BLaER1 treated with 17β-estradiol and CSF1 and Interleukin-3, amounts not matched to agents 10 nM and 100 nM (cell line): ENCODE measurements around the gene ANKH.

Experiments
- H3K27ac ChIP-seq, 11 experiments: shearing (Covaris generic); formaldehyde crosslinking; 2 replicates each; pipeline ENCODE4 v1.8.1; 2022
- H3K27me3 ChIP-seq, 11 experiments: shearing (Covaris generic); formaldehyde crosslinking; 2 replicates each; pipeline ENCODE4 v1.8.1; 2022
- H3K36me3 ChIP-seq, 11 experiments: shearing (Covaris generic); formaldehyde crosslinking; 2 replicates each; pipeline ENCODE4 v1.8.1; 2022
- H3K4me1 ChIP-seq, 10 experiments: shearing (Covaris generic); formaldehyde crosslinking; 2 replicates each; pipeline ENCODE4 v1.8.1; 2022
- H3K4me2 ChIP-seq, 11 experiments: shearing (Covaris generic); formaldehyde crosslinking; 2 replicates each; pipeline ENCODE4 v1.8.1; 2022
- H3K4me3 ChIP-seq, 10 experiments: shearing (Covaris generic); formaldehyde crosslinking; 2 replicates each; pipeline ENCODE4 v1.8.1; 2022
- H3K9ac ChIP-seq, 11 experiments: shearing (Covaris generic); formaldehyde crosslinking; 2 replicates each; pipeline ENCODE4 v1.8.1; 2022
- H3K9me3 ChIP-seq, 11 experiments: shearing (Covaris generic); formaldehyde crosslinking; replicated peaks in 1 of 11; 2 replicates each; pipeline ENCODE4 v1.8.1; 2022
- H4K20me1 ChIP-seq, 11 experiments: shearing (Covaris generic); formaldehyde crosslinking; 2 replicates each; pipeline ENCODE4 v1.8.1; 2022
- Cebpa-rat ChIP-seq, 11 experiments: shearing (Covaris generic); IDR thresholded peaks; 2 replicates each; pipeline ENCODE4 v1.8.1; 2022

Gene ANKH

DNA sequence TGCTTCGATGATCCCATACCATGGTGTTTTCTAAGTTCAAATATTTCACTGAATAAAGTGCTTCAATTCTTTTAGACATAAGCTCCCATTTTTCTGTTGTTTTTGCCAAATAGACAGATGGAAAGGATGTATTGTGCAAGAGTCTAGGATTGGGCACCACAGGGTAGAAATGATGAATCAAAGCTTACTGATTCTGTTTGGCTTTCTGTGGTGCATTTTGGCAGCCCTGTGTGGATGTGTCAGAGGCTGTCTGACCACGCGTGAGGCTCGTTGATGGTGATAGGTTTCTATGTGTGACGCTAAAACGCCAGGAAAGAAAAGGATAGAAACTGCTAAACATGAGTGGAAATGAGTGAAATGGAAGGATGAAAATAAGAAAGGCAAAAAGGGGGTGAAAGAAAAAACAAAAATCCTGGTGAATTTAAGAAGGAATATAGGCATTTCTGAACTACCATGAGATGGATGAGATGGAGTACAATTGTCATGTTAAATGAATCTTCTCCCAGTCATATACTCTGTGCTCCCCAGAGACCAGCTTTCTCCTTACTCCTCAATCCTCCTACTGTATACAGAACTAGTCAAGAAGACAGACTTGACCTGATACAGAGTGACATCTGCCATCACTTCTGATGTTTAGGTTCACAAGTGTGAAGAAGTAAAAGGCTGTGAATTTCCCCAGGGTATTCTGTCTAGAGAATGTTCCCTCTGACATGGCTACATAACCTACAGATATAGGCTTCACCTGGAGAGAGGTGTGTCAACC, 54.4 kb downstream of the ANKH start:
- Histone ChIP-seq H3K27ac (peak overlapping the region in 6 of 11 experiments; percentile 24 to 45 (median 31); a peak in 8 of 22 replicates), H3K4me3 (0 out of 20 replicates have a peak overlapping the region, but pooled peaks of 1 of the 10 experiments have one; percentile 22), H3K9me3 (peaks cover 0 to 9% (median 0%) of the 10 kb centered on the region in 11 experiments; a peak in 5 of 22 replicates), H3K9ac (no peak overlapping the region), H3K27me3 (no peaks in the 10 kb centered on the region), H4K20me1 (peaks cover 0 to 29% (median 0%) of the 10 kb centered on the region in 11 experiments; a peak in 7 of 22 replicates), H3K36me3 (peaks cover 0 to 32% (median 10%) of the 10 kb centered on the region in 11 experiments; a peak in 16 of 22 replicates), H3K4me1 (peaks cover 45 to 97% (median 70%) of the 10 kb centered on the region in 10 experiments), H3K4me2 (peak overlapping the region in 10 of 11 experiments; percentile 18 to 68 (median 44); a peak in 19 of 22 replicates)
- peak in 7 of 11 experiments; percentile 15 to 56 (median 50); a peak in 5 of 22 replicates for TF ChIP-seq Cebpa-rat (IDR thresholded peaks at IDR 0.05)

DNA sequence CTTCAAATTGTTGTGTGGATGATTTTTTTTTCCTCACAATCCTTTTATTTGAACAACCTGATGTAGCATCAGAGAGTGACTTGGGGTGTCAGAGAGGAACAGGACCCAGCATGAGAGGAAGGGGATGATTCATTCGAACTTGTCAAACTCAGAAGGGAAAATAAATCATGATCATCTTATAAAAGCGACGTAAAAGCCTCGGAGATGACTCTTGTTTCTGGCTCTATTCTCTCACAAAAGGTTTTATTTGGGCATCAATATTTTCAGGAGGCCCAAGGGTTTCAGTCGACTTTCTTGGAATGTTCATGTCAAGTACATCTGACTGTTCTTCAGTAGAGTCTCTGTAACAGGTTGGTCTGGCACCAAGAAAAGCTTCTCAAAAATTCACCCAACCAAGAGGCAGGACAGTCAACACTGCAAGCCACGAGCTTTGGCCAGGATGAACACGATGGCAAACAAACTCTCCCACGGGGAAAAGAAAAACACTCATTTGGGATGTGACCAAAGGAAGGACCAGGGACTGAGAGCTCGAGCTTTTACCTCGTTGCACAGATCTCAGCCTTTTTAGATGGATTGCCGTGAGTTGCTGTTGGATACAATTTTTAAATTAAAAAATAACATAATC, 55.1 kb downstream of the ANKH start:
- Histone ChIP-seq H3K9ac (no peak overlapping the region), H3K27ac (peak overlapping the region in 6 of 11 experiments; percentile 24 to 45 (median 31); a peak in 8 of 22 replicates), H4K20me1 (peaks cover 0 to 24% (median 0%) of the 10 kb centered on the region in 11 experiments; a peak in 6 of 22 replicates)

DNA sequence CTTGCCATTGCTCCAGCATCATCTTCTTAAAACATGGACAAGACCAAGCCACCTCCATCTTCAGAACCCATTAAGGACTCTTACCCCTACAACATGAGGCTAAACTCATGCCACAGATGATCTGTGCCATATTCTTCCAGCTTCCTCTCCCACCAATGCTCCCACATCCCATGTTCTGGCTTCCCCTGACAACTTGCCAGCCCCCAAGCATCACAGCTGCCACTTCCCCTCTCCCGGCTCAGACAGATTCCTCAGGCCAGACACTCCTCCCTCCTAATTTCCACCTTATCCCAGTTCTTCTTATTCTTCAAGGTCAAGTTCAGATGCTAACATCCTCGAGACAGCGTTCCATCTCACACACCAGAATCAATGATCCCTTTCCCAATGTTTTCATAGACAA, 57.8 kb downstream of the ANKH start:
- Histone ChIP-seq H3K36me3 (peaks cover 0 to 23% (median 3%) of the 10 kb centered on the region in 11 experiments; a peak in 5 of 22 replicates), H3K9ac (no peak overlapping the region), H3K27ac (no peak overlapping the region), H3K27me3 (no peaks in the 10 kb centered on the region), H3K4me2 (peak overlapping the region in 8 of 11 experiments; percentile 73 to 95 (median 93); a peak in 14 of 22 replicates), H3K9me3 (no peaks in the 10 kb centered on the region), H3K4me1 (peaks cover 58 to 91% (median 74%) of the 10 kb centered on the region in 10 experiments), H4K20me1 (peaks cover 0 to 19% (median 0%) of the 10 kb centered on the region in 11 experiments; a peak in 3 of 22 replicates), H3K4me3 (no peak overlapping the region)
- TF ChIP-seq Cebpa-rat (IDR thresholded peaks at IDR 0.05) = no peak

More for the DNA sequence above, 55.1 kb downstream of the ANKH start:
- H3K27me3 ChIP-seq = no peaks in the 10 kb centered on the region
- peak overlapping the region in 9 of 11 experiments; percentile 18 to 68 (median 46); a peak in 15 of 22 replicates for H3K4me2 ChIP-seq
- H3K4me1 ChIP-seq = peaks cover 49 to 97% (median 70%) of the 10 kb centered on the region in 10 experiments
- no peak for TF ChIP-seq Cebpa-rat (IDR thresholded peaks at IDR 0.05)
- H3K9me3 ChIP-seq = peaks cover 0 to 9% (median 0%) of the 10 kb centered on the region in 11 experiments; a peak in 5 of 22 replicates
- peaks cover 0 to 32% (median 10%) of the 10 kb centered on the region in 11 experiments; a peak in 16 of 22 replicates for H3K36me3 ChIP-seq
- H3K4me3 ChIP-seq = no peak overlapping the region

DNA sequence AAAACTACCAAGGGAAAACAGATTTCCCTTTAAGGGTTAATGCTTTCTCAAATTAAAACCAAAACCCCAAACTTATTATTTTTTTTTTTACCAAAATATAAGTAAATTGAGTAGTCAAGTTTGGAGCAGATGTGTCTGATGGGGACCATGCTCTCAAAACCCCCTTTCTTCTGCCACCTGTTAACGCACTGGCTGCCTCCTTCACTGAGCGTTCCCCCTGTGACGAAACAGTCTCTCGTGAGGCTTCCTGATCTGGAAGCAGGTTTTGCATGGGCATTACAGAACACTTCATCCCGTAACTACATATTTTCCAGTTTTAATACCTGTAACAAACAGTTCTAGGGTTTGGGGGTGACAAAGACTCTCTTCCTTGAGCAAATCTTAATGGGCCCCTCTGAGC, 59.4 kb downstream of the ANKH start:
- H3K4me1 ChIP-seq = peaks cover 45 to 88% (median 61%) of the 10 kb centered on the region in 10 experiments
- H3K9me3 ChIP-seq = no peaks in the 10 kb centered on the region
- TF ChIP-seq Cebpa-rat (IDR thresholded peaks at IDR 0.05) = no peak
- H3K9ac ChIP-seq = peak overlapping the region in 2 of 11 experiments; percentile 7 to 30; a peak in 2 of 22 replicates
- H4K20me1 ChIP-seq = peaks cover 0 to 19% (median 0%) of the 10 kb centered on the region in 11 experiments; a peak in 2 of 22 replicates
- peak overlapping the region in 1 of 10 experiments; percentile 6; a peak in 1 of 20 replicates for H3K4me3 ChIP-seq
- H3K4me2 ChIP-seq = peak overlapping the region; percentile 66 to 95 (median 88)
- H3K27ac ChIP-seq = peak overlapping the region in 10 of 11 experiments; percentile 4 to 88 (median 38); a peak in 16 of 22 replicates
- H3K36me3 ChIP-seq = peaks cover 0 to 27% (median 5%) of the 10 kb centered on the region in 11 experiments; a peak in 9 of 22 replicates
- no peaks in the 10 kb centered on the region for H3K27me3 ChIP-seq

DNA sequence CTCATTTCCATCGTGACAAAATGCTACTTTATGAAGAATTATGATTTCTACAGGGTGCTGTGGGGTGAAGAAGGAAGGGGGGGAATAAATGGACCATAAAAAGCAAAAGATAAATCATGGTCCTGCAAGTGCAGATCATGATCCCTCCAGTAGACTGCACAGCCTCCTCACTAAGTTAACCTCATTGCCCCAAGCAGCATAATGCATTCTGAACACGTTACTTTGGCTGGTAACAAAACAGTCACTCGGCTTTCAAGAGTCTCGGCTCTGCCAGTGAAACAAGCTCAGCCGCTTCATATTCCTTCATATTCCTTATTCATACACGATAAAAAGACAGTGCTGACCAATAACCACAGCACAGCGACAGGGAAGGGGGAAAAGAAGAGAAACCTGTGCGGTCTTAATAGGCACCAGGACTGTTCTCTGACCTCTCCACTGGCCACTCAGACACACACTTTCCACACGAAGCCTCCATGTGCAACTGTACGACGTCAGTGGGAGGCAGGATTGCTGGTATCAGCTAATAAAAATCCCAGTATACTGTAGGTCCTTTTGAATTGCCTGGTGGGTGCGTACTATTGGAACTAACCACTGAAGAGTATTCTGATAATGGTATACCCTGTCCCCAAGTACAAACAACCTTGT, 60.5 kb downstream of the ANKH start:
- no peaks in the 10 kb centered on the region for H3K27me3 ChIP-seq
- TF ChIP-seq Cebpa-rat (IDR thresholded peaks at IDR 0.05) = no peak
- H3K9ac ChIP-seq = peak overlapping the region; percentile 5 to 79 (median 72); a peak in 15 of 22 replicates
- H3K9me3 ChIP-seq = no peaks in the 10 kb centered on the region
- peak overlapping the region; percentile 66 to 95 (median 92) for H3K4me2 ChIP-seq
- H3K27ac ChIP-seq = peak overlapping the region; percentile 77 to 91 (median 86); a peak in 21 of 22 replicates
- peaks cover 0 to 29% (median 9%) of the 10 kb centered on the region in 11 experiments; a peak in 15 of 22 replicates for H3K36me3 ChIP-seq
- peaks cover 0 to 13% (median 0%) of the 10 kb centered on the region in 11 experiments; a peak in 2 of 22 replicates for H4K20me1 ChIP-seq
- H3K4me3 ChIP-seq = peak overlapping the region in 2 of 10 experiments; percentile 26 to 44; a peak in 3 of 20 replicates
- peaks cover 39 to 88% (median 54%) of the 10 kb centered on the region in 10 experiments for H3K4me1 ChIP-seq

DNA sequence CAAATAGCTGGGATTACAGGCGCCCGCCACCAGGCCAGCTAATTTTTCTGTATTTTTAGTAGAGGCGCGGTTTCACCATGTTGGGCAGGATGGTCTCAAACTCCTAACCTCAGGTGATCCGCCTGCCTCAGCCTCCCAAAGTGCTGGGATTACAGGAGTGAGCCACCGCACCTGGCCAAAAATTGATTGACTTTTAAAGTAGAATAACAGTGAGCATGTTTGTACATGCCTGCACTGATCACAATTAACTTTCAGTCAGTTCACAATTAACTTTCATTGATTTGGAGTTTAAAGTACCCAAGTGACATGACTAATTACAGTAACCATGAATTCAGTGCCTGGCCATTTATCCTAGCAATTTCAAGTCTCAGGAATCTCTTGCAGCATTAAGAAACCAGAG, 61.3 kb downstream of the ANKH start:
- Histone ChIP-seq H3K36me3 (peaks cover 0 to 21% (median 15%) of the 10 kb centered on the region in 11 experiments; a peak in 16 of 22 replicates), H3K27me3 (no peaks in the 10 kb centered on the region), H3K4me3 (peak overlapping the region in 8 of 10 experiments; percentile 34 to 55 (median 45); a peak in 15 of 20 replicates), H4K20me1 (peaks cover 0 to 8% (median 0%) of the 10 kb centered on the region in 11 experiments; a peak in 1 of 22 replicates), H3K9ac (peak overlapping the region; percentile 66 to 79 (median 72)), H3K4me1 (peaks cover 39 to 82% (median 52%) of the 10 kb centered on the region in 10 experiments), H3K9me3 (no peaks in the 10 kb centered on the region), H3K4me2 (peak overlapping the region; percentile 66 to 95 (median 92)), H3K27ac (peak overlapping the region; percentile 77 to 91 (median 86))
- TF ChIP-seq Cebpa-rat (IDR thresholded peaks at IDR 0.05) = no peak

DNA sequence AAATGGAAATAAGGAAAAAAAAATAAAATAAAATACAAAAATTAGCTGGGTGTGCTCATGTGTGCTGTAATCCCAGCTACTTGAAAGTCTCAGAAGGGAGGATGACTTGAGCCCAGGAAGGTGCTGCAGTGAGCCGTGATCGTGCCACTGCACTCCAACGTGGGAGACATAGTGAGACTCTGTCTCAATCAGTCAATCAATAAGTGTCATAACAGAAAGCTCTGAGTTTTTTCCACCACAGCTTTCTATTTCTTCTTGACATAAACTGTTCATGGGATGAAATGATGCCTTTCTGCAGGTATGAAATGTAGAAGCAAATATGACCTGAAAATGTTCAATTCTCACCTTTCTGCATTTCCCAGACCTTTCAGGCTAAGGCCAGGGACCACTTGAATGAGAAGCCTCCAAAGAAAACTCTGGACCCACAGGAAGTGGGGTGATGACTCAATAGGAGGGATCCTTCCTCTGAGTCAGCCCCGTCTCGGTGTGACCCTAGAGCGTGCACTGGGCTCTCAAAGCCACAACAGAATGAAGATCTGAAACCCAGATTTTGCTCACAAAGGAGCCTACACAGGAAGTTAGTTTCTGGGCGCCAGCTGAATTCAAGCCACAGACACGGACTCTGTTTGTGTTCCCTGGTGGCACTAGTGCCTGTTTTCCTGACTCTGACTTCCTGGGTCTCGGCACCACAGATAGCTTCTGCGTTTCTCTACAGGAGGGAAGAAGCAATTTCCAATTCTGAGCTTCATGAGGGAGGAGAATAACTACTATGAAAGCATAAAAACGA, 62.0 kb downstream of the ANKH start:
- peak overlapping the region; percentile 66 to 79 (median 72) for H3K9ac ChIP-seq
- no peaks in the 10 kb centered on the region for H3K27me3 ChIP-seq
- no peaks in the 10 kb centered on the region for H3K9me3 ChIP-seq
- H3K27ac ChIP-seq = peak overlapping the region; percentile 77 to 91 (median 86)
- H3K4me3 ChIP-seq = peak overlapping the region in 8 of 10 experiments; percentile 34 to 55 (median 45); a peak in 13 of 20 replicates
- H3K36me3 ChIP-seq = peaks cover 3 to 24% (median 18%) of the 10 kb centered on the region in 11 experiments; a peak in 18 of 22 replicates
- H3K4me2 ChIP-seq = peak overlapping the region; percentile 66 to 95 (median 92)
- peak in 7 of 11 experiments; percentile 34 to 63 (median 50); a peak in 5 of 22 replicates for TF ChIP-seq Cebpa-rat (IDR thresholded peaks at IDR 0.05)
- peaks cover 39 to 78% (median 52%) of the 10 kb centered on the region in 10 experiments for H3K4me1 ChIP-seq
- H4K20me1 ChIP-seq = peaks cover 0 to 8% (median 0%) of the 10 kb centered on the region in 11 experiments; a peak in 1 of 22 replicates
